A549 (cell line): ENCODE data around the gene OMP.

ENCODE experiments used
- BCL3 ChIP-seq: fragments of >200 bp; sonication (Bioruptor Twin); formaldehyde crosslinking; IDR thresholded peaks from 3 replicates; pipeline ENCODE4 v1.6.1; 2016
- CBX8 ChIP-seq: fragments of 200-600 bp; sonication (generic); IDR thresholded peaks from 2 replicates; pipeline ENCODE4 v1.6.1; 2016
- ELK1 ChIP-seq: fragments of 150-350 bp; IDR thresholded peaks from 2 replicates; pipeline ENCODE4 v1.6.1; 2014; ENCODE audit warnings: low read depth, mild to moderate bottlenecking, low read length
- PHF8 ChIP-seq: fragments of 200-600 bp; sonication (generic); IDR thresholded peaks from 2 replicates; pipeline ENCODE4 v1.6.1; 2016; ENCODE audit warnings: low read depth, mild to moderate bottlenecking, antibody characterized with exemption, moderate library complexity, borderline replicate concordance
- POLR2A ChIP-seq: IDR thresholded peaks from 2 replicates; pipeline ENCODE4 v1.6.1; 2012; ENCODE audit warnings: mild to moderate bottlenecking, low read length
- SMC3 ChIP-seq: fragments of >200 bp; sonication (Bioruptor Twin); formaldehyde crosslinking; IDR thresholded peaks from 3 replicates; pipeline ENCODE4 v1.6.1; 2018; ENCODE audit warnings: inconsistent platforms
- TF ChIP-seq, protein P1 (sequence below): fragments of >200 bp; sonication (Bioruptor Twin); formaldehyde crosslinking; IDR thresholded peaks from 3 replicates; pipeline ENCODE4 v1.5.1; 2016

- TF ChIP-seq, protein P1, sequence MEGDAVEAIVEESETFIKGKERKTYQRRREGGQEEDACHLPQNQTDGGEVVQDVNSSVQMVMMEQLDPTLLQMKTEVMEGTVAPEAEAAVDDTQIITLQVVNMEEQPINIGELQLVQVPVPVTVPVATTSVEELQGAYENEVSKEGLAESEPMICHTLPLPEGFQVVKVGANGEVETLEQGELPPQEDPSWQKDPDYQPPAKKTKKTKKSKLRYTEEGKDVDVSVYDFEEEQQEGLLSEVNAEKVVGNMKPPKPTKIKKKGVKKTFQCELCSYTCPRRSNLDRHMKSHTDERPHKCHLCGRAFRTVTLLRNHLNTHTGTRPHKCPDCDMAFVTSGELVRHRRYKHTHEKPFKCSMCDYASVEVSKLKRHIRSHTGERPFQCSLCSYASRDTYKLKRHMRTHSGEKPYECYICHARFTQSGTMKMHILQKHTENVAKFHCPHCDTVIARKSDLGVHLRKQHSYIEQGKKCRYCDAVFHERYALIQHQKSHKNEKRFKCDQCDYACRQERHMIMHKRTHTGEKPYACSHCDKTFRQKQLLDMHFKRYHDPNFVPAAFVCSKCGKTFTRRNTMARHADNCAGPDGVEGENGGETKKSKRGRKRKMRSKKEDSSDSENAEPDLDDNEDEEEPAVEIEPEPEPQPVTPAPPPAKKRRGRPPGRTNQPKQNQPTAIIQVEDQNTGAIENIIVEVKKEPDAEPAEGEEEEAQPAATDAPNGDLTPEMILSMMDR = no peak
- TF ChIP-seq ELK1 (no peak), CBX8 (no peak), PHF8 (no peak), SMC3 (no peak), BCL3 (no peak), POLR2A (no peak)
Observed at GRCh38 chr11:77081976-77082836, 20.4 kb upstream of the OMP start.
